Astrocyte (in vitro differentiated cells and primary cell): ENCODE measurements around the gene C10orf67.

Experiments used
- EZH2 ChIP-seq: IDR thresholded peaks from 2 replicates; pipeline ENCODE4 v1.6.1; 2012; ENCODE audit warnings: mild to moderate bottlenecking, low read length, inconsistent platforms; ENCODE audit not compliant: insufficient read depth
- TF ChIP-seq, protein P1 (sequence below): IDR thresholded peaks from 2 replicates; pipeline ENCODE4 v1.5.1; 2011; ENCODE audit warnings: low read depth, mild to moderate bottlenecking, inconsistent platforms, low read length, moderate library complexity; ENCODE audit not compliant: insufficient read depth

DNA sequence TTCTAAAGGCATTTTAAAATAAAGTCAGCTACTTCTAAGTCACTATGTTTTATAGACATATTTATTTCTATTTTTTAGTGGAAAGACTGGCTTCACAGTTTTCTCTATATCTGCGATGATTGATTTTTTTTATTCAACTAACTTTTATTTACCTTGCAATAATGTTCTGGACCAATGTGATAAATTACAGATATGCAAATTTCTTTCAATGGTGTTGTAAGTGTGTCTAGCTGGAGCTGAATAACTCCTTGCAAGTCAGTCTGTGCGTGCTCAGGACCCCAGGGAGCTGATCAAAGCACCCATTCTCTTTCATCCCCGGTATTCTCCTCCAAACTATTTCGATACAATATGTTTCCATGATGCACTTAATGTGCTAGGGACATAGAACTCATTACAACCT lies 142.8 kb downstream of the C10orf67 start:
- TF ChIP-seq EZH2, result no peak
- TF ChIP-seq, protein P1, sequence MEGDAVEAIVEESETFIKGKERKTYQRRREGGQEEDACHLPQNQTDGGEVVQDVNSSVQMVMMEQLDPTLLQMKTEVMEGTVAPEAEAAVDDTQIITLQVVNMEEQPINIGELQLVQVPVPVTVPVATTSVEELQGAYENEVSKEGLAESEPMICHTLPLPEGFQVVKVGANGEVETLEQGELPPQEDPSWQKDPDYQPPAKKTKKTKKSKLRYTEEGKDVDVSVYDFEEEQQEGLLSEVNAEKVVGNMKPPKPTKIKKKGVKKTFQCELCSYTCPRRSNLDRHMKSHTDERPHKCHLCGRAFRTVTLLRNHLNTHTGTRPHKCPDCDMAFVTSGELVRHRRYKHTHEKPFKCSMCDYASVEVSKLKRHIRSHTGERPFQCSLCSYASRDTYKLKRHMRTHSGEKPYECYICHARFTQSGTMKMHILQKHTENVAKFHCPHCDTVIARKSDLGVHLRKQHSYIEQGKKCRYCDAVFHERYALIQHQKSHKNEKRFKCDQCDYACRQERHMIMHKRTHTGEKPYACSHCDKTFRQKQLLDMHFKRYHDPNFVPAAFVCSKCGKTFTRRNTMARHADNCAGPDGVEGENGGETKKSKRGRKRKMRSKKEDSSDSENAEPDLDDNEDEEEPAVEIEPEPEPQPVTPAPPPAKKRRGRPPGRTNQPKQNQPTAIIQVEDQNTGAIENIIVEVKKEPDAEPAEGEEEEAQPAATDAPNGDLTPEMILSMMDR, result no peak
